Measurements from ENCODE around the gene IL9R. TPM values are rescaled to one million over a fixed set of nuclear protein-coding genes. Genes with fewer than 3 reads are reported as not detected.
"Not testable (repeated sequence)": the region's sequence is repeated elsewhere in the genome, so short reads cannot be mapped to it uniquely, and the experiment has no call there.

IL9R gene
- total RNA-seq, 1 donor from 2014 or later: 1.2 TPM

DNA sequence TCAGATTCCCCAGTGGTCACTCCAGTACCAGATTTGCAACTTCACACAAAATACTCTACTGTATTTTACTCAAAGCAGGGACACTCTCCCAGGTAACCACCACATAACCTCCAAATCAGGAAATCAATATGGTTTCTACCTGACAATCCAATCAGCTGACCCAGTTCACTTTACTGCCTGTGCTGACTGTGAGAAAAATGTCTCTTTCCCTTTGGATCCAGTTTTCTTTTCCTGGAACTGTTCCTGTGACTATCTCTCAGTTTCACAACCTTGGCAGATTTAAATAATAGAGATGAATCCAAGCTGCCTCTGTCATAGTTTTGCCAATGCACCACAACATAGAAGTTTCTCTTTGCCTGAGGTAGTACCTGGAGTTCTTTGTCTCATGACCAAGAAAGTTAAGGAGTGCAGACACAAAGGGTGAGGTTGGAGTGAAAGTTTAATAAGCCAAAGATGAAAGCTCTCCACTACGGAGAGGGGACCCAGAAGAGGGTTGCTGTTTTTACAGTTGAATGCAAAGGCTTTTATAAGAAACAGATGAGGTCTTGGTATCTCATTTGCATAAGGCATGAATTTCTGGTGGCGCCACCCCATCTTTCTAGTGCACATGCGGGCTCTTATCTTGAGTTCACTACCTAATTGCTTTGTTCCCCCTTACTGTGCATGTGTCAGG is 29.7 kb upstream of the IL9R start:
- intact Hi-C loops (cut with DNase I): no loop called here
- DNase-seq: no peak
- Histone ChIP-seq H3K36me3 (no peaks in the 10 kb centered on the region), H3K27ac (no peak overlapping the region), H3K4me3 (no peak overlapping the region), H3K9me3 (peaks cover 4% of the 10 kb centered on the region), H3K27me3 (ENCODE audit: low read depth) (no peaks in the 10 kb centered on the region), H3K4me1 (no peaks in the 10 kb centered on the region)
- no peak for ATAC-seq
- TF ChIP-seq CTCF (IDR thresholded peaks at IDR 0.05): no peak

DNA sequence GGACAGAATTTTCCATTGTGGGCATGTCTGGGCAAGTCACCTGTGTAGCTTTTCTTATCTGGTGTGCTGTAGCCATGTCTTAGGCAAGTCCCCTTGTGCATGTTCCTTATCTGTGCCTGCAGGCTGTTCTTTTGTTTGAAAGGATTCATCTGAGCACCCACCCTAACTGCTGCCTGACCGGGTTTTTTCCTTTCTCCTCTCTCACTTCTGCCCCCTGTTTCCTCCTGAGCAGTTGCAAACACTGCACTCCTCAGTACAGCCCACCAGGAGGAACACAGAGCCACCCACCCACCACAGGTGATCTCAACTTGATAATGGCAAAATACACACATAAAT is 29.2 kb upstream of the IL9R start:
- no peak for TF ChIP-seq CTCF (IDR thresholded peaks at IDR 0.05)
- H3K9me3 ChIP-seq: peaks cover 4% of the 10 kb centered on the region
- H3K4me3 ChIP-seq: no peak overlapping the region
- H3K36me3 ChIP-seq: no peaks in the 10 kb centered on the region
- intact Hi-C loops (cut with DNase I): no loop called here
- H3K27me3 ChIP-seq (ENCODE audit: low read depth): no peaks in the 10 kb centered on the region
- H3K27ac ChIP-seq: no peak overlapping the region
- DNase-seq (no peak), ATAC-seq (no peak)
- no peaks in the 10 kb centered on the region for H3K4me1 ChIP-seq

DNA sequence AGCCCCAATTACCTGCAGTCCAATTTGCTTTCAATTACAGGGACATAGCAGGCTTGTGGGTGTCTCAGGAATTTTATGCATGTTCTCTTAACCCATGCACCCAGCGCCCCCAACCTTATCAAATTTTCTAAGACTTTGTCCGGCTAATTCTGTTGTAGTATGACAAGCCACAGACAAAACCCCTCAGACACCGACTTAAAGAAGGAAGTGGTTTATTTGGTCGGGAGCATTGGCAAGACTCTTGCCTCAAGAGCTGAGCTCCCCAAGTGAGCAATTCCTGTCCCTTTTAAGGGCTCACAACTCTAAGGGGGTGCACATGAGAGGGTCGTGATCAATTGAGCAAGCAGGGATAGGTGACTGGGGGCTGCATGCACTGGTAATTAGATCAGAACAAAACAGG is 28.7 kb upstream of the IL9R start:
- intact Hi-C loops (cut with DNase I): no loop called here
- no peaks in the 10 kb centered on the region for H3K36me3 ChIP-seq
- H3K4me3 ChIP-seq: no peak overlapping the region
- no peaks in the 10 kb centered on the region for H3K27me3 ChIP-seq (ENCODE audit: low read depth)
- DNase-seq (no peak), ATAC-seq (no peak)
- peaks cover 4% of the 10 kb centered on the region for H3K9me3 ChIP-seq
- no peaks in the 10 kb centered on the region for H3K4me1 ChIP-seq
- TF ChIP-seq CTCF (IDR thresholded peaks at IDR 0.05): no peak
- no peak overlapping the region for H3K27ac ChIP-seq

DNA sequence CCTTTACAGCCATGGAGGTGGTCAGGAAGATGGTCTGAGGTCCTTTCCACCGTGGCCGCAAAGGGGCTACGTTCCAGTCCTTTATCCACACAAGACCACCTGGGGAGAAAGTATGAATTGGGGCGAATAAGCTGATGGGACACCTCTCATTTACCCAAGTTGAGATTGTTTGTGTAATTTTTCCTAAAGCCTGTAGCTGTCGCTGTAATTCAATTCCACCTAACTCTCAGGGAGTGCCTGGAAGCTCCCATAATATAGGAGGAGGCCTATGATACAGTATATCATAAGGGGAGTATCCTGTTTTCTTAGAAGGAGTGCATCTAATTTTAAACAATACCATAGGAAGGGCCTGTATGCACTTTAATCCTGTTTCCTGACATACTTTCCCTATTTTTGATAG is 25.8 kb upstream of the IL9R start:
- H3K27ac ChIP-seq; ATAC-seq; intact Hi-C loops (cut with DNase I); H3K36me3 ChIP-seq; H3K4me3 ChIP-seq; H3K27me3 ChIP-seq (ENCODE audit: low read depth); H3K4me1 ChIP-seq; DNase-seq; H3K9me3 ChIP-seq: not testable (repeated sequence)

DNA sequence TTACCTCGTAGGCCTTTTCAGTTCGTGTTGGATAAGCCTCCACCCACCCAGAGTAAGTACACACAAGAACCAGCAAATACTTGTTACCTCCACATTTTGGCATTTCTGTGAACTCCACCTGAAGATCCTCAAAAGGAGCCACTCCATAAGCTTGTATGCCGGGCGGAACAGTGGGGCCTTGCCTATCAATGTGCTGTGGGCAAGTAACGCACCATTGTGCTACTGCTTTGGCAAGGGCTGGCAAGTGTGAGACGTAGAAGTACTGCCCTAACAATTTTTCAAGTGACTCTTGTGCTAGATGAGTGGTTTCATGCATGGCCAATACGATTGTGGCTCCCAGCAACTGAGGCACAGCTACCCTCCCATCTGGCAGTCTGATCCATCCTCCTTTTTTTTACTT is 25.3 kb upstream of the IL9R start:
- intact Hi-C loops (cut with DNase I); ATAC-seq: not testable (repeated sequence)

GRCh38 chrX:155983326-155983725 is 14.2 kb upstream of the IL9R start:
- intact Hi-C loops (cut with DNase I): no loop called here
- ATAC-seq (no peak), DNase-seq (no peak)
- H3K27ac ChIP-seq: no peak overlapping the region
- H3K27me3 ChIP-seq (ENCODE audit: low read depth): no peaks in the 10 kb centered on the region
- H3K4me3 ChIP-seq: no peak overlapping the region
- peaks cover 5% of the 10 kb centered on the region for H3K9me3 ChIP-seq
- no peaks in the 10 kb centered on the region for H3K36me3 ChIP-seq
- no peaks in the 10 kb centered on the region for H3K4me1 ChIP-seq
- no peak for TF ChIP-seq CTCF (IDR thresholded peaks at IDR 0.05)

More for the DNA sequence above, 25.3 kb upstream of the IL9R start:
- H3K4me3 ChIP-seq; DNase-seq; H3K4me1 ChIP-seq; H3K9me3 ChIP-seq; H3K27ac ChIP-seq; H3K36me3 ChIP-seq; H3K27me3 ChIP-seq (ENCODE audit: low read depth): not testable (repeated sequence)

DNA sequence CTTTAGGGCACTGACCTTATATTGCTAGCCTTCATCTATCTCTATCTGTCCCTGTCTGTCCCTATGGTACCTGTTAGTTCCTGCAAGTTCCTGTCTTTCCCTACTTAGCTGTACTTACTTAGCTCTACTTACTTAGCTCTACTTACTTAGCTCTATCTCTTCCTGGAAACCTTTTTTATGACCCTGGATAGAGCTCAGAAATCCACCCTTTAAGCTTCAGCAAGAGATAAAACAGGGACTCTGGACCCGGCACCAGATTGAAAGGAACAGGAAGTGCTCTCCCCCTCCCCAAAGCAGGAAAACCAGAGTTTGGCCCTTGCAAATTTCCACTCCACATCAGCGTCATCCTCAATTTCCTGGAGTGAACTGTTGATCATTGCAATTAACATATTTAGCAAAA is 12.3 kb upstream of the IL9R start:
- no peaks in the 10 kb centered on the region for H3K4me1 ChIP-seq
- no peak overlapping the region for H3K4me3 ChIP-seq
- no peak for TF ChIP-seq CTCF (IDR thresholded peaks at IDR 0.05)
- no peak for DNase-seq
- intact Hi-C loops (cut with DNase I): no loop called here
- H3K27me3 ChIP-seq (ENCODE audit: low read depth): no peaks in the 10 kb centered on the region
- H3K36me3 ChIP-seq: no peaks in the 10 kb centered on the region
- H3K9me3 ChIP-seq: peaks cover 5% of the 10 kb centered on the region
- H3K27ac ChIP-seq: no peak overlapping the region
- ATAC-seq: no peak

DNA sequence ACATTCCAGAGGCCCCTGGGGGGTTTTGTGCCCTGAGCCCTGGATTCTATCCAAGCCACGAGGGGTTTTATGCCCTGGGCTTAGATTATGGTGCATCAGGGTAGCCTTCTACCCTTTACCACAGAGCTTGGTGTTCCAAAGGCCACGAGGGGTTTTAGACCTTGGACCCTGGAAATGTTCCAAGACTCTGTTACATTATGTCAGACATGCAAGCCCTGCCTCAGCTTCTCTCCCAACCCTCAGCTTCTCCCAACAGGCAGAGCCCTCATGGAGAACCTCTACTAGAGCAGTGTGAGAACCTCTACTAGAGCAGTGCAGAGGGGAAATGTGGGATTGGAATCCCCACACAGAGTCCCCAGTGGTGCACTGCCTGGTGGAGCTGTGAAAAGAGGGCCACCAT is 10.5 kb upstream of the IL9R start:
- H3K4me3 ChIP-seq; DNase-seq; intact Hi-C loops (cut with DNase I); H3K9me3 ChIP-seq; H3K27me3 ChIP-seq (ENCODE audit: low read depth); ATAC-seq; H3K4me1 ChIP-seq; H3K36me3 ChIP-seq; H3K27ac ChIP-seq: not testable (repeated sequence)
